CD4-positive, alpha-beta T cell treated with Interleukin-2 at 100 ng/mL for 4 hours (primary cell): ENCODE data around the gene SIRT5.
A peak's percentile ranks its signal among the peaks of the same experiment; 100 is the strongest.

Experiments
- DNase-seq: peaks from one replicate; pipeline ENCODE4 v3.0.0-alpha.2; 2020; ENCODE audit warnings: low spot score

Gene SIRT5

GRCh38 chr6:13574571-13575376, at the start of gene SIRT5:
SIRT5 (plus strand) TSS chr6:13574601; CDS start chr6:13584111, 9,510 bp downstream.
- DNase-seq: peak; percentile 80

DNA sequence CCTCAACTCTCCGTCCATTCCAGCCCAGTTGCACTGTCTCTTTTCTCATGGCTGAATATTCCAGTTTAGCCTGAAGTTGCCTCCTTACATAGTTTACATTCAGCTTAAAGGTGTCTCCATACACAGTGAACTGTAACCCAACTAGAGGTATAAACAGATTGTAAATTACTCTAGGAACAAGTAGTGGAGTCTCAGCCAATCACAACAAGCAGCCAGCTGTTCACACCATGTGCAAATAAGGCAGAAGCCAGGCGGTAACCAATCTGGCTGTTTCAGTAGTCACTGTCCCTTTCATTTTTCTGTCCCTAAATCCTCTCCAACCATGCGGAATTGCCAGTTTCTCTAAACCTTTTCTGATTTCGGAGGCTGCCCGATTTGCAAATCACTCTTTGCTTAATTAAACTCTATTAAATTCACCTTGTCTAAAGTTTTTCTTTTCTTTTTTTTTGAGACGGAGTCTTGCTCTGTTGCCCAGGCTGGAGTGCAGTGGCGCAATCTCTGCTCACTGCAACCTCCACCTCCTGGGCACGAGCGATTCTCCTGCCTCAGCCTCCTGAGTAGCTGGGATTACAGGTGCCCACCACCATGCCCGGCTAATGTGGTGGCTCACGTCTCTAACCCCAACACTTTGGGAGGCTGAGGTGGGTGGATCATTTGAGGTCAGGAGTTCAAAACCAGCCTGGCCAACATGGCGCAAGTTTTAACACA, 49.4 kb upstream of the SIRT5 start:
- DNase-seq: no peak

DNA sequence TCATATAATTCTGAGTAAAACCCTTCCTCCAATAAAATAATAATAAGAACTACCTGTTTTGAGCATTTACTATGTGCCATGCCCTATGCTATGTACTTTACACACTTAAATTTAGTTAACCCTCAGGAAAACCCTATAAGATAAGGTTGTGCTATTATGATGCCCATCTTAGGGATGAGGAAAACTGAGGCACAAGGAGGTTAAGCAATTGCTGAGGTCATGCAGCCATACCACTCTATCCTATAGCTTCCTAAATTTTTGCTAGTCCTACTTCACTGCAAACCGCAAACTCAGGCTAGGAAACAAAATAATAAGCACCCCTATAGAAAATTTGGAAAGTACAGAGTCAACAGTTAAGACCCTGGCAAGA, 48.1 kb upstream of the SIRT5 start:
- DNase-seq: no peak

DNA sequence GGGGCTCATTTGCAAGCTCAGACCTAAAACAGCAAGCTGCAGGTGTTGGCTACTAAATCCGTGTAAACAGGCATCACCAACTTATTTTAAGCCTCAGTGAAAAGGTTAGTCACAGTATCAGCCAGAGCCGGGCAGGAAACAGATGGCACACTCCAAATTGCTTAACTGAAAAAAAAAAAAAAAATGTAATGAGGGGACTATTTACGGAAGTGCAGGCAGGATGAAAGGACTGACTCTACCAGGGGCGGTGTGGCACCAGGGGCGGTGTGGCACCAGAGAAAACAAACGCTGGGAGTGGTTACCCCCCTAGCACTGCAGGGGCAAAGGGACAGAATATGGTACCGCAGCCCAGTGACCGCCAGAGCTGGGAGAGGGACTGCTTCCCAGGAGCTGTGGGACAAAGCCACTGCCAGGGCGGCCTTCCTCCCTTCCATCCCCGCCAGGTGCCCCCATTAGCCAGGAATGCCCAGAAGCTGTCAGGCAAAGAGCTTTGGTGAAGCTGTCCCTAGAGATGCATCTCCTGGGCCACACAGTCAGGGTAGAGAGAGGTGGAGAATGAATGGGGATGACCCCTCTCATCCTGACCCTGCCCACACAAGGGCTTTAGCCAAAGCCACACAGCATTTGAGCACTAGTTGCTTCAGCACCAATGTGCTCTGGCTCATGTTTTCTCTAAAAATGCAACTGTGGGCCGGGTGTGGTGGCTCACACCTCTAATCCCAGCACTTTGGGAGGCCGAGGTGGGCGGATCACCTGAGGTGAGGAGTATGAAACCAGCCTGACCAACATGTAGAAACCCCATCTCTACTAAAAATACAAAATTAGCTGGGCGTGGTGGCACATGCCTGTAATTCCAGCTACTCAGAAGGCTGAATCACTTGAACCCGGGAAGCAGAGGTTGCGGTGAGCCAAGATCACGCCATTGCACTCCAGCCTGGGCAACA, 47.4 kb upstream of the SIRT5 start:
- no peak for DNase-seq

DNA sequence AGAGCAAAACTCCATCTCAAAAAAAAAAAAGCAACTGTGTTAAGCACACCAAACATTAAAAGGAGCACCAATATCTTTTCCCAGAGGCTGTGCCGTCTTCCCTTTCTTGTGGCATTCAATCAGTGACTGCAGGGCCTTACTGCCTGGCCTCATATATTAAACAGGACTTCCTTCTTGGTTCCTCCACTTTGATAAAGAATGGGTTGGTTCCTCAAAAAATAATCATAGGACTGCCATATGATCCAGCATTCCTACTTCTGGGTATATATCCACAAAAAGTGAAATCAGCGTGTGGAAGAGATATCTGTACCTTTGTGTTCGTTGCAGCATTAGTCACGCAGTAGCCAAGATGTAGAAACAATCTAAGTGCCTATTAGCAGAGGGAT, 46.7 kb upstream of the SIRT5 start:
- DNase-seq: no peak

DNA sequence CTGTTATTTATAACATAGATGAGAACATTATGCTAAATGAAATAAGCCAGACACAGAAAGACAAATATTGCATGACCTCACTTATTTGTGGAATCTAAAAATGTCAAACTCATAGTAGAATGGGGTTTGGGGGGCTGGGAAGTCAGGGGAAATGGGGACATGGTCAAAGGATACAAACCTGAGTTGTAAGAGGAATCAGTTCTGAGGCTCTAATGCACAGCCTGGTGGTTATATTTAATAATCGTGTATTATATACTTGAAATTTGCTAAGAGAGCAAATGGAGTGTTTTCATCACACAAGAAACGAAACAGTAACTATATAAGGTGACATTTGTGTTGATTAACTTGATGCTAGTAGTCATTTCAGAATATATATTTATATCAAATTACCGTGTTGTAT, 46.2 kb upstream of the SIRT5 start:
- DNase-seq: no peak

- no peak for DNase-seq
Measured at GRCh38 chr6:13528777-13529343, 45.5 kb upstream of the SIRT5 start.

DNA sequence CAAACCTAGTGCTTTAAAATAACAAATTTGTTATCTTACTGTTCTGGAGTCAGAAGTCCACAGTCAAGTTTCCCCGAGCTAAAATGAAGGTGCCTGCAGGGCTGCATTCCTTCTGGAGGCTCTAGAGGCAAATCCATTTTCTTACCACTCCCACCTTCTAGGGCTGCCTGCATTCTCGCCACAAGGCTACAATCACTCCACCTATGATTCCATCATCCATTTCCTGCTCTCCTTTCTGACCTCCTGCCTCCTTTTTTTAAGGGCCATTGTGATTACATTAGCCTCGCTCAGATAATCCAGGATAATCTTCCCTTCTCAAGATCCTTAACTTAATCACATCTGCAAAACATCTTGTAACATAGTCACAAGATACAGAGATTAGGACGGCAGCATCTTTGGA, 42.4 kb upstream of the SIRT5 start:
- DNase-seq: no peak

DNA sequence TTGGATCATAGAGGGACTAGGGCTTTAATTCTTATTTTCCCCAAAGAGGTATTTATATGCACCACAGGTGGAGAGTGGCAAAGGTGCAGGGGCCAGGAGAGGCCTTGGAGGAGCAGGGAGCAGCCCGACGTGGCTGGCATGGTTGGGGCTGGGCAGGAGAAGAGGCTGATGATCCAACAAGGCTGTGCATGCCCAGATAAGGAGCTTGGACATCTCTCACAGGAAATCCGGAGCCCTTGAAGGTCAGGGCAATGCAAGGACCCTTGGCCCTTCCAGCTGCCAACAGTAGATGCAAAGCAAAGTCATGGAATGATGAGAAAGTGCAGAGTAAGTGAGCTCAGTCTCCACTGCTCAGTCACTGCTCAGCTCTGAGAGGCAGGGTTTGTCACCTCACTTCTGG, 39.9 kb upstream of the SIRT5 start:
- no peak for DNase-seq

- no peak for DNase-seq
Measured at GRCh38 chr6:13535306-13535705, 39.1 kb upstream of the SIRT5 start.

DNA sequence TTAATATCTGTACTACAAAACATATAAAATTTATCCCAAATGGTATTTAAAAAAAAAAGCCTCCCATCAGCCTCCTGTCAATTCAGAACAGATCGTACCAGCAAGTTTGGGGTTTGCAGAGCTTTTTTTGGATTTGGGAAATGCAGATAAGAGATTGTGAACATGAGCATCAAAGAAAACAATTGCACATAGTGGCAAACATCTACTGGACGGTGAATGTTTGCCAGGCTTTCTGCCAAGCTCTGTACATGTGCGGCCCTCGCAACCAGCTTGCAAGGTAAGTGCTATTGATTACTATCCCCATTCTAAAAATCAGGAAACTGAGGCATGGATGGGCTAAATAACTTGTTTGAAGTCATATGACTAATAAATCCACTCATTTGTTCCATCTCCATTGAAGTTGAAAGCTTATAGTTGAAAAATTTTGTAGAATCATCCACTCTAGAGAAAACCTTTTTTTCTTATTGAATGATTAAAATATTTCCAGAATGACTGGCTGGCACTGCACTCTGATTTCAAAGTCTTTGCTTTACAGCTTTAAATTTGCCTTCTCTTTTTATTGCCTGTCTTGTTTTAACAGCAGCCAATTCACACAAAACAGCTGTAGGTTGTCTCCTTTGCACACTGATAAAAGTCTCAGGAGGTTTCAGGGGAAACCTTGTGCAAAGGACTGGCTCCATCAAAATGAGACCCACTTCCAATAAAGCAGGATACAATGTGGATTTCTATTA, 37.4 kb upstream of the SIRT5 start:
- DNase-seq: no peak

- DNase-seq: no peak
Measured at GRCh38 chr6:13537527-13537897, 36.9 kb upstream of the SIRT5 start.

GRCh38 chr6:13538084-13538483, 36.3 kb upstream of the SIRT5 start:
- peak; percentile 32 for DNase-seq

- DNase-seq: no peak
Measured at GRCh38 chr6:13538600-13538999, 35.8 kb upstream of the SIRT5 start.

DNA sequence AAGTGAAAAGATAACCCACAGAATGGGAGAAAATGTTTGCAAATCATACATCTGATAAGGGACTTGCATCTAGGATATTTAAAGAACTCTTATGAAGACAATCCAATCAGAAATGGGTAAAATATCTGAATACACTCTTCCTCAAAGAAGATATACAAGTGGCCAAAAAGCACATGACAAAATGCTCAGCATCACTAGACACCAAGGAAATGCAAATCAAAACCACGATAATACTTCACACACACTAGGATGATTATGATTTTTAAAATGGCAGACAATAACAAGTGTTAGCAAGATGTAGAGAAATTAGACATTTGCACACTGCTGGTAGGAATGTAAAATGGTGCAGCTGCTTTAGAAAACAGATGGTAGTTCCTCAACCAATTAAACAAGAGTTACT, 34.8 kb upstream of the SIRT5 start:
- no peak for DNase-seq

- DNase-seq: no peak
Measured at GRCh38 chr6:13541496-13541895, 32.9 kb upstream of the SIRT5 start.

DNA sequence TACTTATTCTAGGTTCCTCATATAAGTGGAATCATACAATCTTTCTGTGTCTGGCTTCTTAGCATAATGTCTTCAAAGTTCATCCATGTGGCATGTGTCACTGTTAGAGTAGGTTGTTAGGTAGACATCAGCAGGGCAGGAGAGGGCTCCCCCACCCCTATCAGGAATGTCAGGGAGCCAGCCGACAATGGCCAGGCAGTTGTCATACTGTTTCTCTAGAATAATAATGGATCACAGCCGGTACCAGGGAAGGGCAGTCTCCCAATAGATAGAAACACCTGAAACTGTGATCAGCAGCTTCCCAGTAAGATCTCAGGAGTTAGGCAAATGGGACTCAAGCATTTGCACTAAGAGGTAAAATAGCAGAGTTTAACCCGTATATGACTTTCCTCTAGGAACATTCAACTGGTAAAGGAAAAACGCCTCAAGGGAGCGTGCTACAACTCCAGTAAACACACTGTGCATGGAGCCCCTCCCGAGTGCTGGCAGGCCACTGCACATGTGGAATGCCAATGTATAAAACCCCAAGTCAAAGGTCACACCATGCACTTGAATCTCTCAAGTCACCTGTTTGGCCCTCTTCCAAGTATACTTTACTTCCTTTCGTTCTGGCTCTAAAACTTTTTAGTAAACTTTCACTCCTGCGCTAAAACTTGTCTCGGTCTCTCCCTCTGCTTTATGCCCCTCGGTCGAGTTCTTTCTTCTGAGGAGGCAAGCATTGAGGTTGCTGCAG, 29.8 kb upstream of the SIRT5 start:
- no peak for DNase-seq

DNA sequence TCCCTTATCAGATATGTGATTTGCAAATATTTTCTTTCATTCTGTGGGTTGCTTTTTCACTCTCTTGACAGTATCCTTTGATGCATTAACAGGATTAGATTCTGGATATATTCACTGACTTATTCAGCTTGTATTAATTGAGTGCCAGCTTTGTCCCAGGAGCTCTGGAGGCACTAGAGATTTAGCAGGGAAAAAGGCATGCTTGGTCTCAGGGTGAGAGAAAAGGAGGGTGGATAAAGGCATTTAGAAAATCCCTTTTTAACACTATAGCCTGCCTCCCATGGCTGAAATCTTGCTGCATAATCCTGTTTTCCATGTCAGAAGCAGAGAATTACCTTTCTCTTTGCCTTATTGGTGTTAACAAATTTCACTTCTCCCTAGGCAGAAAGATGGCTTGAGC, 28.5 kb upstream of the SIRT5 start:
- DNase-seq: no peak

DNA sequence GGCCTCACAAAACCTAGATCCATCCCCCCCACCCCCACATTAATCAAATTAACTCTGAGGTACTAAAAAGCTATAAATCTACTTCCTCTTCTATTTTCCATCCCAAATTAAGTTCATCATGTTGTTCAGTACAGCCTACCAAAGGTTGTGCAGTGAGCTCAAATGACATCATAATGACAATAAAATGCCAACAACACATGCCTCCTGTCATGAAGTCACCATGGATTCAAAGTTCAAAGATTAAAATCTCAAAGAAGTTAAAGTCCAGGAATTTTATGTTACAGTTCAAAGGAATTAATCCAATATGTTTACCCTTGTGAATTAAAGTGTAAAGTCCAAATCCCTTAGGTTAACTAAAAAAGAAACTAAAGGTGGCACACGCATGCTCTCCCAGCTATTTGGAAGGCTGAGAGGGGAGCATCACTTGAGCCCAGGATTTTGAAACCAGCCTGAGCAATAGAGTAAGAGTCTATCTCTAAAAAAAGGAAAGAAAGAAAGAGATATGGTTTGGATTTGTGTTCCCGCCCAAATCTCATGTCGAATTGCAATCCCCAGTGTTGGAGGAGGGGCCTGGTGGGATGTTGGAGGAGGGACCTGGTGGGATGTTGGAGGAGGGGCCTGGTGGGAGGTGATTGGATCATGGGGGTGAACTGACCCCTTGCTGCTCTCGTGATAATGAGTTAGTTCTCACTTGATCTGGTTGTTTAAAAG, 25.7 kb upstream of the SIRT5 start:
- DNase-seq: no peak

DNA sequence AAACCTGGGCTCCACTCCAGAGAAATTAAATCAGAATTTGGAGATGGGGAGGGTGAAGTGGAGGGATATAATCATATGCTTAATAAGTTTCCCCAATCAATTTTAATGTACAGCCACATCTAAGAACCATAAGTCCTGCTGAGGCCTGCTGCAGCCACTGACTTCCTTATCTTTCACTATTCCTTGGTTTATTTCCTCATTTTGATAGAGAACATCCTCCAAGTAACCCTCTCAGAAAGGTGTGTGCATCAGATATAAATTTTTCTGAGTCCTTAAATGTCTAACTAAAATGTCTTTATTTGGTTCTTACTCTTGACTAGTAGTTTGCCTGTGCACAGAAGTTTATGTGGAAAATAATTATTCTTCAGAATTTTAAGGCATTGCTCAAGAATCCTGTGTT, 23.7 kb upstream of the SIRT5 start:
- DNase-seq: no peak
